ENCODE results near the gene LEKR1. TPM values are rescaled to one million over a fixed set of nuclear protein-coding genes. Genes with fewer than 3 reads are reported as not detected.
"Not testable (repeated sequence)": the region's sequence is repeated elsewhere in the genome, so short reads cannot be mapped to it uniquely, and the experiment has no call there.

Gene LEKR1
- total RNA-seq, 2 experiments from 2014 or later, result 0.40 to 1.1 TPM

DNA sequence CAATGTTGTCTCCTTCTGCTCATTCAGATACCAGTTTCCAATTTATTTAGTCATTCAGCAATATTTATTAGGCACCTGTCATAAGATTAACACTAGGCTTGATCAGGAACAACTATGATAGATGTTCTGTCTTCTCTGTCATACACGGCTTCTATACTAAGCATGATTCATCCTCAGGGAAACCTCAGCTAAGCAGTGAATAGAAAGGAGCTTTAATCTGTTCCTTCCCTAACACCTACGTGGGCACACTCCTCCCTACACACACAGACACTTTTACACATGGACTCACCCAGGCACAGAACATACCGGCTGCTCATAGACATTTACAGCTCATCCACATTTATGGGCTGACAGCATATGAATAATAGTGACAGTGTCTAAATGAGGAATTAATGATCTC, 136.9 kb downstream of the LEKR1 start:
- CTCF ChIA-PET, result interaction anchor here (1.0 kb wide), 1 partner anchor 12 kb away, joined by 3 read pairs; no protein-coding TSS in a partner anchor
- no peak overlapping the region for H3K27ac Mint-ChIP-seq
- no peaks in the 10 kb centered on the region for H3K27me3 Mint-ChIP-seq
- ATAC-seq (no peak), DNase-seq (no peak)
- H3K36me3 Mint-ChIP-seq (ENCODE audit: low read depth), result no peaks in the 10 kb centered on the region
- TF ChIP-seq CTCF (IDR thresholded peaks at IDR 0.05), result no peak
- H3K9me3 Mint-ChIP-seq, result no peaks in the 10 kb centered on the region
- H3K4me1 Mint-ChIP-seq (ENCODE audit: low read depth), result no peaks in the 10 kb centered on the region
- POLR2A ChIA-PET, result interaction anchor here (0.9 kb wide), 1 partner anchor 9 kb away, joined by 3 read pairs; no protein-coding TSS in a partner anchor
- H3K4me3 Mint-ChIP-seq, result no peak overlapping the region
- intact Hi-C loops (cut with micrococcal nuclease), result no loop called here

DNA sequence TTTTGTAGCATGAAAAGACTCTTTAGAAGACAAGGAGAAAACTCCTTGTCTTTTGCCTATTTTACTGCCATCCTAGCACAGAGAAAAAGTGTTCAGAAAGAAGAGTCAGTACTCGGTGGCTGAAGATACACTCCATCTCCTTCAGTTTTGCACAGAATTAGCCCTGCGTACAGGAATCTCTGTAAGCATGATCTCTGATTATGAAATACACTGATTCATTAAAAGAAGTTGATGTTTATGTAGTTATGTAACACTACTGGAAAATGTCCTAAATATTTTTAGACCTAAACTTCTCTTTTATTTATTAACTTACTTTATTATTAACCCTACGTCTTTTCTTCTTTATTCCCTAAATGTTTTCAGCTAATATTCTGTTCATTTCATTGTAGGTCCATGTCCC, 138.4 kb downstream of the LEKR1 start:
- no peak for ATAC-seq
- no peak for TF ChIP-seq CTCF (IDR thresholded peaks at IDR 0.05)
- ChIA-PET POLR2A (no interaction called here), CTCF (no interaction called here)
- Mint-ChIP-seq H3K9me3 (no peaks in the 10 kb centered on the region), H3K27ac (no peak overlapping the region), H3K4me1 (ENCODE audit: low read depth) (no peaks in the 10 kb centered on the region), H3K4me3 (no peak overlapping the region), H3K27me3 (no peaks in the 10 kb centered on the region), H3K36me3 (ENCODE audit: low read depth) (no peaks in the 10 kb centered on the region)
- intact Hi-C loops (cut with micrococcal nuclease), result no loop called here
- no peak for DNase-seq

GRCh38 chr3:156966349-156966748, 140.2 kb downstream of the LEKR1 start:
- POLR2A ChIA-PET, result not testable (repeated sequence)

DNA sequence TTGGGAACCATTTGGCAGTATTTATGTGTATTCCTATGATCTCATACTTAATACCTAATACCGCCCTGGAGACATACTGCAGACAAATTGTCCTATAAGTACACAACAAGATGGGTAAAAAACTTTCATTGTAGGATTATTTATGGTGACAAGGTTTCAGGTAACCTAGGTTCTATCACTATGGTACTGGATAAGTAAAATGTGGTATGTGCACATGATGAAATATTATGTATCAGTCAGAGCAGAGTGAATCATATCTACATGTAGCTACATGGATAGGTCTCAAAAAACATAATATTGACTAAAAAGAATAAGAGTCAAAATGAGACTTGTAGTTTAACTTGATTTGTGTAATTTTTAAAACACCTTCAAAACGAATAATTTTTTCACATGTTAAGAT, 147.8 kb downstream of the LEKR1 start:
- TF ChIP-seq CTCF (IDR thresholded peaks at IDR 0.05), result no peak
- Mint-ChIP-seq H3K4me3 (no peak overlapping the region), H3K4me1 (ENCODE audit: low read depth) (peaks cover 10% of the 10 kb centered on the region), H3K27me3 (no peaks in the 10 kb centered on the region), H3K36me3 (ENCODE audit: low read depth) (no peaks in the 10 kb centered on the region), H3K9me3 (peaks cover 1% of the 10 kb centered on the region), H3K27ac (no peak overlapping the region)
- DNase-seq (no peak), ATAC-seq (no peak)
- ChIA-PET POLR2A (no interaction called here), CTCF (no interaction called here)
- intact Hi-C loops (cut with micrococcal nuclease), result no loop called here

More at GRCh38 chr3:156966349-156966748, 140.2 kb downstream of the LEKR1 start:
- H3K27me3 Mint-ChIP-seq; CTCF ChIA-PET; H3K36me3 Mint-ChIP-seq (ENCODE audit: low read depth); intact Hi-C loops (cut with micrococcal nuclease); H3K27ac Mint-ChIP-seq; H3K4me3 Mint-ChIP-seq; ATAC-seq; H3K4me1 Mint-ChIP-seq (ENCODE audit: low read depth); DNase-seq; H3K9me3 Mint-ChIP-seq: not testable (repeated sequence)

DNA sequence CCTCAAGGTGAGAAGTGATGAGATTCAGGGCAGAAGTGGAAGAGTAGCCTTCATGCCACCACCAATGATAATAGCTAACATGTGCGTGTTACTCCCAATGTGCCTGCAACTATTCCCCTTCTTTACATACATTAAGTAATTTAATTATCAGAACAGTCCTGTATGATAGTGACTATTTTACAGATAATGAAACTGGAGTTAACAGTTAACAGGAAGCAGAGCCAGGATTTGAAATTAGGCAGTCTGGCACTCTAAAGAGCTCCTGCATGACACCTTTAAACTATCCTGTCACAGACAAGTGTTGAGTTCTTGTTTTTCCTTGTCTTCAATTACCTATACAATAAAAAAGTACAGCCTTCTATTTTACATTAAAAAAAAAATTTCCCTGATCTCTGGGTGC, 148.8 kb downstream of the LEKR1 start:
- DNase-seq (no peak), ATAC-seq (no peak)
- Mint-ChIP-seq H3K27ac (no peak overlapping the region), H3K9me3 (peaks cover 1% of the 10 kb centered on the region), H3K4me1 (ENCODE audit: low read depth) (peaks cover 12% of the 10 kb centered on the region), H3K36me3 (ENCODE audit: low read depth) (no peaks in the 10 kb centered on the region), H3K4me3 (no peak overlapping the region), H3K27me3 (no peaks in the 10 kb centered on the region)
- ChIA-PET CTCF (interaction anchor here (0.6 kb wide), 1 partner anchor 11 kb away, joined by 3 read pairs; no protein-coding TSS in a partner anchor), POLR2A (no interaction called here)
- intact Hi-C loops (cut with micrococcal nuclease), result no loop called here
- no peak for TF ChIP-seq CTCF (IDR thresholded peaks at IDR 0.05)

- TF ChIP-seq CTCF (IDR thresholded peaks at IDR 0.05), result no peak
Measured at GRCh38 chr3:156975721-156976120, 149.6 kb downstream of the LEKR1 start.

More at GRCh38 chr3:156975721-156976120, 149.6 kb downstream of the LEKR1 start:
- ChIA-PET CTCF (interaction anchor here (0.6 kb wide), 1 partner anchor 12 kb away, joined by 3 read pairs; no protein-coding TSS in a partner anchor), POLR2A (no interaction called here)
- Mint-ChIP-seq H3K4me1 (ENCODE audit: low read depth) (peaks cover 12% of the 10 kb centered on the region), H3K36me3 (ENCODE audit: low read depth) (no peaks in the 10 kb centered on the region), H3K27ac (no peak overlapping the region), H3K4me3 (no peak overlapping the region), H3K9me3 (peaks cover 1% of the 10 kb centered on the region), H3K27me3 (no peaks in the 10 kb centered on the region)
- ATAC-seq (no peak), DNase-seq (no peak)
- intact Hi-C loops (cut with micrococcal nuclease), result no loop called here
